GM12874 (cell line): ENCODE results near the gene GLYATL2.

Source experiments
- TF ChIP-seq, protein P1 (sequence below): IDR thresholded peaks from 2 replicates; pipeline ENCODE4 v1.5.1; 2011; ENCODE audit warnings: low read depth, mild to moderate bottlenecking, control low read depth, low read length, moderate library complexity; ENCODE audit not compliant: insufficient read depth

Gene GLYATL2

DNA sequence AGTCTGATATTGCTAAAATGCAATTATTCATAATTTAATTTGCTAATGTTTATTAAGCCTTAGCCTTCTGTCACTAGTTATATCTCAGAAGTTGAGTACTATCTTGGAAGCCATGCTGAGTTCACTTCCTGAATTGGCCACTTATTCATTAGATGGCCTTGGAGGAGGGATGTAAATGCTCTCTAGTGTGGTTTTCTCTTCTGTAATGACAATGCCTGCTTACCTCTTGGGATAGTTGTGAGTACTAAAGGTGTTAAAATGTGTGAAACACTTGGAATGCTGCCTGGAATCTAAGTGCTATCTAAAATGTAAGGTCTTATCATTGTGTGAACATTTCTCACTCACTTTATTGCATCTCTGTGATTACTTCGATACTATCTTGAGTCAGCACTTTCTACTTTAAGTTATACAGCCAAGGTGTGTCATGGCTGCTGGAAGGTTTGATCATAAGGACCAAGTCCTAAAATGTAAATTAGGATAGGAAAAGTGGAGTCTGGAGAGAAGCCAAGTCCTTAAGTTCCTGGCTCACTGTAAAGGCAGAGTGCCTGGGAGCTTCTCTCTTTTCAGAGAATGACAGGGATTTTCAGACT is 12.4 kb downstream of the GLYATL2 start:
- TF ChIP-seq, protein P1, sequence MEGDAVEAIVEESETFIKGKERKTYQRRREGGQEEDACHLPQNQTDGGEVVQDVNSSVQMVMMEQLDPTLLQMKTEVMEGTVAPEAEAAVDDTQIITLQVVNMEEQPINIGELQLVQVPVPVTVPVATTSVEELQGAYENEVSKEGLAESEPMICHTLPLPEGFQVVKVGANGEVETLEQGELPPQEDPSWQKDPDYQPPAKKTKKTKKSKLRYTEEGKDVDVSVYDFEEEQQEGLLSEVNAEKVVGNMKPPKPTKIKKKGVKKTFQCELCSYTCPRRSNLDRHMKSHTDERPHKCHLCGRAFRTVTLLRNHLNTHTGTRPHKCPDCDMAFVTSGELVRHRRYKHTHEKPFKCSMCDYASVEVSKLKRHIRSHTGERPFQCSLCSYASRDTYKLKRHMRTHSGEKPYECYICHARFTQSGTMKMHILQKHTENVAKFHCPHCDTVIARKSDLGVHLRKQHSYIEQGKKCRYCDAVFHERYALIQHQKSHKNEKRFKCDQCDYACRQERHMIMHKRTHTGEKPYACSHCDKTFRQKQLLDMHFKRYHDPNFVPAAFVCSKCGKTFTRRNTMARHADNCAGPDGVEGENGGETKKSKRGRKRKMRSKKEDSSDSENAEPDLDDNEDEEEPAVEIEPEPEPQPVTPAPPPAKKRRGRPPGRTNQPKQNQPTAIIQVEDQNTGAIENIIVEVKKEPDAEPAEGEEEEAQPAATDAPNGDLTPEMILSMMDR, result no peak

DNA sequence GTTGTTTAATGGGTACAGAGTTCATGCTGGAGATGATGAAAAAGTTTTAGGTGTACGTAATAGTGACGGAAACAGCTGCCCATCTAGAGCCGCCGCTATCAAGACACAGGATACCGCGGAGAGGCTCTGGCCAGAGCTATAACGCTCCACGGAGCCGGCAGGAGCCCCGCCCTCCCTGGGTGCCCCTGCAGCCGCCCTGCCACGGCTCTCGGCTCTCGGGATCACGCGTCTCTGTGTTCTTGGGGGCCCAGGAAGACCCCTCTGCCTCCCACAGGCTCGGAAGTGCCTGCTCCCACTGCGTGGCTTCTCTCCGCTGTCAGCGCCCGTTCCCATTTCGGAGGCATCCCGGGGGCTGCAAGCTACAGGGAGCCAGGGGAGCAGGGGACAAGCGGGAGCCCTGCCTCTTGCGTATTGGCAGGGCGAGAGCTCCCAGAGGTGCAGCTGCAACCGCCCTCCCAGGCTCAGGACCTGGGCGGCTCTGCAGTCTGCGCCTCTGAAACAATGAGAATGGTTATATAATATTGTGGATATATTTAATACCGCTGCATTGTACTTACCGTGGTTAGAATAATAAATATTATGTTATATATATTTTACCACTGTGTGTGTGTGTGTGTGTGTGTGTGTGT is 13.7 kb downstream of the GLYATL2 start:
- TF ChIP-seq, protein P1, result no peak

DNA sequence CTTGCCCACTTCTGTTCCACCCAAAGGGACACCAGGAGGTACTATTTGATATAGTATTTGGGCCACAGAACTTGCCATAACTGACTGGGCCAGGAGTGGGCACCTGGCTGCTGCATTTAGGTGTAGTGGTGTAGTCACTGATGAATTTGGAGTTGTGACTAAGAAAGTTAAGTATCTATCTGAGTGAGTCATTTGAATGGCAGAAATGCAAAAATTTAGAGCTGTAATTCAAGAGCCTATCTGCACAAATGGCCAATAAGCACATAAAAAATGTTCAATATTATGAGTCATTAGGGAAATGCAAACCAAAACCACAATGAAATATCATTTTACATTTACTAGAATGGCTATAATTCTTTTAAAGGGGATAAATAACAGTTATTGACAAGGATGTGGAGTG is 14.7 kb downstream of the GLYATL2 start:
- TF ChIP-seq, protein P1, result no peak

DNA sequence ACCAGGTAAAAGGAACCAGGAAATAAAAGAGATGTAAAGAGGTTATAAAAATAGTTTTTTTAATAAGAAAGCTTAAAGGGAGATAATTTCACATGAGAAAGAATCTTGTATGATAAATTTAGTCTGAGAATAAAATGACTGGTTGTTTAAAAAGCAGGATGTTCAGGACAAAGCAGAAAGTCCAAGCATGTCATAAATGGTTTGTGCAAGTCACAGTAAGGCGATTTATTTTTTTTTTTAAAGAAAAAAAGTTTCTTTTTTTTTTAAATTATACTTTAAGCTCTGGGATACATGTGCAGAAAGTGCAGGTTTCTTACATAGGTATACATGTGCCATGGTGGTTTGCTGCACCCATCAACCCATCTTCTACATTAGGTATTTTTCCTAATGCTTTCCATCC is 30.8 kb downstream of the GLYATL2 start:
- TF ChIP-seq, protein P1, result no peak

DNA sequence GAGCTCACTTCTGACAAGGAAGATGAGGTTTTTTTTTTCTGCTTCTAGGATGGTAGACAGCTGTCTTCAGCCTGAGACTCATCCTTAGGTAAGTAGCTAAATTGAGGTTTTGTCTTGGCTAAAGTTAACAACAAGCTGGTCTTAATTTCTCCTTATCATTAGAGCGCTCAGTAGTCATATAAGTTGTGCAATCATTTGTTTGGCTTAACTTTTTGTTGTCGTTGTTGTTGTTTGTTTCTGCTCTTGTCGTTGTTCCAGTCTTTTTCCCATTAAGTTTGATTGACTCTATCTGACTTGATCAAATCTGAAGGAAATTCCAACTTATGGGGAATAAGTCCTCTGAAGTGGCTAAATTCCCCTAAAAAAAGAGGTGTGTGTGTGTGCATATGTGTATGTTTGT is 33.0 kb downstream of the GLYATL2 start:
- TF ChIP-seq, protein P1, result no peak

DNA sequence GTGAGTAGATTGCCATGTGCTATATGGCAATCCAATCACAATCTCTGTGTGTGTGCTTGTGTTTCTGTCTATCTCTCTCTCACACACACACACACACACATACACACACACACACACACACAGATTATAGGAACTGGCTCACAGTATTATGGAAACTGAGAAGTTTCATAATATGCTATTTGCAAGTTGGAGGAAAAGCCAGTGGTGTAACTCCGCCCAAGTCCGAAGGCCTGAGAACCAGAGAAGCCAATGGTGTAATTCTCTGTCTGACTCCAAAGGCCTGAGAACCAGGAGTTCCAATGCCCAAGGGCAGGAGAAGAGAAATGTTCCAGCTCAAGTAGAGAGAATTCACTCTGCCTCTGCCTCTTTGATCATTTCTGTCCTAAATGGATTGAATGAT is 37.2 kb downstream of the GLYATL2 start:
- TF ChIP-seq, protein P1, result no peak

DNA sequence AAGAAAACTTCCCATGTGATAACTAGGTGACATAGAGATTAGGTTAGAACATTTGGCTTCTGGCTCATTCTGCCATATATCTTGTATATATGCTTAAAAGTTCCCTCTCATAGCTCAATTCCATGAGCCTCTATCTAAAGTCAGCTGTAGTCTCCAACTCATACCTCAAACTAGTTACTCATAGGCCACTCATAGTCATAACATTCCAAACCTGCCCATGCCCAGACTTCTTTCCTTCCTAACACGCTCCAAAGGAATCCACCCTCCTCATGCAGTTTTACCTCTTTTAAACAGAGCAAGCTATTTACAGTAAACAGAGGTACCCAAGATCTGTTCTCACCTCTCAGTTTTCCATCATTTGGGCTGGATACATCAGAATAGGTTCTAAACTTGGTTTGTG is 39.4 kb downstream of the GLYATL2 start:
- TF ChIP-seq, protein P1, result no peak
